ENCODE results near the gene ZNHIT6.

GRCh38 chr1:85607126-85607920 lies 100.9 kb downstream of the ZNHIT6 start:
- TF ChIP-seq POLR2A (IDR thresholded peaks at IDR 0.05) (no peak), CTCF (IDR thresholded peaks at IDR 0.05) (no peak)
